Ascending aorta (tissue), 2 donors: ENCODE data around the gene SNCAIP. TPM values are rescaled to one million over a fixed set of nuclear protein-coding genes. Genes with fewer than 3 reads are reported as not detected.

Experiments
- DNase-seq, 2 donors: peaks; one replicate each; pipeline ENCODE4 v3.0.0-alpha.2; 2019; ENCODE audit warnings: low spot score in 2 of 2
- H3K27ac ChIP-seq, 2 donors: fragments of 200-600 bp; sonication (generic); one replicate each; pipeline ENCODE4 v1.5.1; 2016 to 2017; ENCODE audit warnings: mild to moderate bottlenecking in 1 of 2
- H3K27me3 ChIP-seq: fragments of 200-600 bp; sonication (generic); one replicate; pipeline ENCODE4 v1.5.1; 2017
- H3K36me3 ChIP-seq, 2 donors: fragments of 200-600 bp; sonication (generic); one replicate each; pipeline ENCODE4 v1.5.1; 2016
- H3K4me1 ChIP-seq, 2 donors: fragments of 200-600 bp; sonication (generic); one replicate each; pipeline ENCODE4 v1.5.1; 2016 to 2017; ENCODE audit warnings: mild to moderate bottlenecking in 1 of 2
- H3K4me3 ChIP-seq, 2 donors: fragments of 200-600 bp; sonication (generic); one replicate each; pipeline ENCODE4 v1.5.1; 2016 to 2017; ENCODE audit warnings: mild to moderate bottlenecking in 1 of 2
- H3K9me3 ChIP-seq, 2 donors: fragments of 200-600 bp; sonication (generic); one replicate each; pipeline ENCODE4 v1.5.1; 2016
- intact Hi-C: fragments of 100-400 bp; cut with DNase I; formaldehyde crosslinking; loops from one replicate; pipeline ENCODE4 v1.15.1; 2023
- total RNA-seq: library from RNA; depleted of rRNA; stranded (reverse); fragments of >200 nt; gene quantifications from one replicate; pipeline ENCODE4 v1.1.0, GENCODE V29; 2016
- TF ChIP-seq, protein P1 (sequence below), 3 experiments: fragments of 200-600 bp in 2 of 3; fragments of 450-650 bp in 1 of 3; sonication (generic) in 2 of 3; IDR thresholded peaks; one replicate each; pipeline ENCODE4 v1.5.1; 2016 to 2019; ENCODE audit warnings: antibody characterized with exemption in 3 of 3, mild to moderate bottlenecking in 1 of 3, moderate library complexity in 1 of 3

Gene SNCAIP
- total RNA-seq, 1 donor from 2014 or later: 2.9 TPM

DNA sequence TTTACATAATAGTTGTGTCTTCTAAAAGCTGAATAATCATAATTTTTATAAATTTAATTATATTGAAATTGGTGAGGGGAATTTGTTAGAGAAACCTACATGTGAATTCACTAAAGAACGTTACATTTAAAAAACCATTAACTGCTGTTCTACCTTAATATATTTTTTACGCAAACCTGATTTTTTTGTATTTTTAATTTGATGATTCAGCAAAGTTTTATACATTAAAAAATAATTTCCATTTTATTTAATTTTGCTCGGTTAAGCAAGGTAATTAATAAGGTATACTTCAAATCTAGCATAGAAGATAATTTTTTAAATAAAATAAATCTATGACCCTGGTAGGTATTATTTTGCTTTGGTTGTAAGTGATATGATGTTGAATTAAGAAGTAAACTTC lies 114.3 kb downstream of the SNCAIP start:
- intact Hi-C loops: no loop called here
- Histone ChIP-seq H3K9me3 (no peaks in the 10 kb centered on the region), H3K4me3 (no peak overlapping the region), H3K4me1 (no peaks in the 10 kb centered on the region), H3K27ac (no peak overlapping the region), H3K36me3 (peaks cover 0 to 5% of the 10 kb centered on the region in 2 donors), H3K27me3 (no peaks in the 10 kb centered on the region)
- DNase-seq: no peak
- TF ChIP-seq, protein P1, sequence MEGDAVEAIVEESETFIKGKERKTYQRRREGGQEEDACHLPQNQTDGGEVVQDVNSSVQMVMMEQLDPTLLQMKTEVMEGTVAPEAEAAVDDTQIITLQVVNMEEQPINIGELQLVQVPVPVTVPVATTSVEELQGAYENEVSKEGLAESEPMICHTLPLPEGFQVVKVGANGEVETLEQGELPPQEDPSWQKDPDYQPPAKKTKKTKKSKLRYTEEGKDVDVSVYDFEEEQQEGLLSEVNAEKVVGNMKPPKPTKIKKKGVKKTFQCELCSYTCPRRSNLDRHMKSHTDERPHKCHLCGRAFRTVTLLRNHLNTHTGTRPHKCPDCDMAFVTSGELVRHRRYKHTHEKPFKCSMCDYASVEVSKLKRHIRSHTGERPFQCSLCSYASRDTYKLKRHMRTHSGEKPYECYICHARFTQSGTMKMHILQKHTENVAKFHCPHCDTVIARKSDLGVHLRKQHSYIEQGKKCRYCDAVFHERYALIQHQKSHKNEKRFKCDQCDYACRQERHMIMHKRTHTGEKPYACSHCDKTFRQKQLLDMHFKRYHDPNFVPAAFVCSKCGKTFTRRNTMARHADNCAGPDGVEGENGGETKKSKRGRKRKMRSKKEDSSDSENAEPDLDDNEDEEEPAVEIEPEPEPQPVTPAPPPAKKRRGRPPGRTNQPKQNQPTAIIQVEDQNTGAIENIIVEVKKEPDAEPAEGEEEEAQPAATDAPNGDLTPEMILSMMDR (IDR thresholded peaks at IDR 0.05): no peak

GRCh38 chr5:122427621-122428020 lies 115.6 kb downstream of the SNCAIP start:
- Histone ChIP-seq H3K27ac (no peak overlapping the region), H3K4me1 (no peaks in the 10 kb centered on the region), H3K36me3 (peaks cover 0 to 5% of the 10 kb centered on the region in 2 donors), H3K4me3 (no peak overlapping the region), H3K9me3 (no peaks in the 10 kb centered on the region), H3K27me3 (no peaks in the 10 kb centered on the region)
- no peak for DNase-seq
- TF ChIP-seq, protein P1 (IDR thresholded peaks at IDR 0.05): no peak
- intact Hi-C loops: no loop called here

DNA sequence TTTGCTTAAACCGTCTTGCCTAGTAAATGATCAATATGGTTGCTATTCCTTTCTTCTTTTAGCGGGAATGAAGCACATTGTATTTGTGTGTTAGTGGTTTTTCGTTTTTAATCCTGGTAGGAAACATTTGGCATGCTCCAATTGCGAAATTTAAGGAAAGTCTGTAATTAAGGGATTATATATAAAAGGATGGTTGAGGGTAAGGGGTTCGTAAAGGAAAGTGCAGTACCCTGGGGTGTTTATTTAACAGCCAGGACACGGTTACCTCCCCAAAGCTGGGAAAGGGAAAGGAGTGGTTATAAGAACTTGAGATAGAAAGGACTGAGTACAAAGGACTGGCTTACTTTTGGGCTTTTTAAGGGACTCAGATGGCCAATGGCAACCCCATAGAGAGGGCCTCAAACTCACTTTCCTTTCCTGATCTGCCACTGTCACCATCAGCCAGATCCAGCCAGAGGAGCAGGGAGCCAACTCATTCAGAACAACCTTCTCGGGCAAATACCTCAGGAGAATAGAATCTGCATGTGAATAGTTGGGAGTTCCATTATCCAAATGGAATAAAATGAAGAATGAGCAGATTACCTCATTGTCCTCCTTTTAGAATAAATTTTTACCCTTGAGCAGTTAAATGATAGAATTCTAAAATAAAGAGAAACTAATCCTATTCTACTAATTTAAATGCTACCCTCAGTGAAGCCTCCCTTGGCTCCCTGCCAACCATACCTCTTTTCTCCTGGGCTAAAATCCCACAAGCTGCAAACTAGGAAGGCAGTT lies 117.7 kb downstream of the SNCAIP start:
- Histone ChIP-seq H3K27me3 (no peaks in the 10 kb centered on the region), H3K4me3 (no peak overlapping the region), H3K36me3 (no peaks in the 10 kb centered on the region), H3K4me1 (peaks cover 4% of the 10 kb centered on the region in 2 donors), H3K9me3 (no peaks in the 10 kb centered on the region), H3K27ac (no peak overlapping the region)
- no peak for DNase-seq
- intact Hi-C loops: no loop called here
- TF ChIP-seq, protein P1 (IDR thresholded peaks at IDR 0.05): no peak

- H3K9me3 ChIP-seq: no peaks in the 10 kb centered on the region
- no peak overlapping the region for H3K27ac ChIP-seq
- no peaks in the 10 kb centered on the region for H3K36me3 ChIP-seq
- no peak overlapping the region for H3K4me3 ChIP-seq
- TF ChIP-seq, protein P1 (IDR thresholded peaks at IDR 0.05): no peak
- peaks cover 8 to 9% of the 10 kb centered on the region in 2 donors for H3K4me1 ChIP-seq
- no peaks in the 10 kb centered on the region for H3K27me3 ChIP-seq
- no peak for DNase-seq
- intact Hi-C loops: no loop called here
Observed at GRCh38 chr5:122430319-122430586, 118.2 kb downstream of the SNCAIP start.

DNA sequence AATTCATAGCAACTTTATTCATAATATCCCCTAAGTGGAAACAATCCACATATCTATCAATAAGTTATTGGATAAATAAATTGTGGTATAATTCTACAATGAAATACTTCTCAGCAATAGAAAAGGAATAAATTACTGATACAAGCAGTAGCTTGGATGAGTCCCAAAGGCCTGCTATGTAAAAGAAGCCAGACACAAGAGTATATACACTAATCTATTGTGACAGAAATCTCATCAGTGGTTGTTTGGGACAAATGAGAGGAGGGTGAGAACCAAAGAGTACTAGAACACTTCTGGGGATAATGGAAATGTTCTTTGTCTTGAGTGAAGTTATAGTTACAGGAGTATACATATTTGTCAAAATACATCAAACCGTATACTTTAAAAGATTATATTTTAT lies 119.3 kb downstream of the SNCAIP start:
- Histone ChIP-seq H3K4me1 (peaks cover 8 to 13% of the 10 kb centered on the region in 2 donors), H3K4me3 (no peak overlapping the region), H3K36me3 (no peaks in the 10 kb centered on the region), H3K27me3 (no peaks in the 10 kb centered on the region), H3K27ac (no peak overlapping the region), H3K9me3 (no peaks in the 10 kb centered on the region)
- TF ChIP-seq, protein P1 (IDR thresholded peaks at IDR 0.05): no peak
- DNase-seq: no peak
- intact Hi-C loops: no loop called here
